Ecto neural progenitor cell (in vitro differentiated cells): Measurements from ENCODE around the gene RNF145.
"Not testable (repeated sequence)": the region's sequence is repeated elsewhere in the genome, so short reads cannot be mapped to it uniquely, and the experiment has no call there.

Source experiments
- DNase-seq: peaks from one replicate; pipeline ENCODE4 v3.0.0-alpha.2; 2018; ENCODE audit warnings: low spot score

RNF145 gene

GRCh38 chr5:159156426-159157238 is 52.7 kb downstream of the RNF145 start:
- no peak for DNase-seq

GRCh38 chr5:159155960-159156359 is 53.4 kb downstream of the RNF145 start:
- no peak for DNase-seq

- DNase-seq: no peak
These were observed 56.5 kb downstream of the RNF145 start for GRCh38 chr5:159152876-159153275.

- no peak for DNase-seq
These were observed 60.3 kb downstream of the RNF145 start for GRCh38 chr5:159149085-159149484.

- DNase-seq: no peak
These were observed 61.4 kb downstream of the RNF145 start for GRCh38 chr5:159147976-159148375.

- no peak for DNase-seq
These were observed 62.5 kb downstream of the RNF145 start for GRCh38 chr5:159146839-159147238.

- DNase-seq: not testable (repeated sequence)
These were observed 64.2 kb downstream of the RNF145 start for GRCh38 chr5:159145160-159145559.

- no peak for DNase-seq
These were observed 69.6 kb downstream of the RNF145 start for GRCh38 chr5:159139802-159140201.

GRCh38 chr5:159135896-159136531 is 73.3 kb downstream of the RNF145 start:
- no peak for DNase-seq

GRCh38 chr5:159133041-159133741 is 76.2 kb downstream of the RNF145 start:
- DNase-seq: no peak

GRCh38 chr5:159132429-159133040 is 76.8 kb downstream of the RNF145 start:
- no peak for DNase-seq

- DNase-seq: no peak
These were observed 77.4 kb downstream of the RNF145 start for GRCh38 chr5:159131951-159132350.

- no peak for DNase-seq
These were observed 78.5 kb downstream of the RNF145 start for GRCh38 chr5:159130871-159131270.

GRCh38 chr5:159128070-159128541 is 81.2 kb downstream of the RNF145 start:
- DNase-seq: no peak

- DNase-seq: no peak
These were observed 85.7 kb downstream of the RNF145 start for GRCh38 chr5:159123700-159124099.

GRCh38 chr5:159123189-159123588 is 86.2 kb downstream of the RNF145 start:
- no peak for DNase-seq

- no peak for DNase-seq
These were observed 88.3 kb downstream of the RNF145 start for GRCh38 chr5:159121061-159121460.

- DNase-seq: no peak
These were observed 88.9 kb downstream of the RNF145 start for GRCh38 chr5:159120446-159120845.

- DNase-seq: not testable (repeated sequence)
These were observed 89.5 kb downstream of the RNF145 start for GRCh38 chr5:159119842-159120241.

- DNase-seq: not testable (repeated sequence)
These were observed 90.2 kb downstream of the RNF145 start for GRCh38 chr5:159118958-159119659.

- DNase-seq: no peak
These were observed 95.9 kb downstream of the RNF145 start for GRCh38 chr5:159113405-159113804.

GRCh38 chr5:159112436-159112835 is 96.9 kb downstream of the RNF145 start:
- DNase-seq: no peak
